ENCODE data around the gene SLC16A3. TPM values are rescaled to one million over a fixed set of nuclear protein-coding genes. Genes with fewer than 3 reads are reported as not detected.

Gene SLC16A3
- total RNA-seq, 1 experiment from 2014 or later: 198 TPM

DNA sequence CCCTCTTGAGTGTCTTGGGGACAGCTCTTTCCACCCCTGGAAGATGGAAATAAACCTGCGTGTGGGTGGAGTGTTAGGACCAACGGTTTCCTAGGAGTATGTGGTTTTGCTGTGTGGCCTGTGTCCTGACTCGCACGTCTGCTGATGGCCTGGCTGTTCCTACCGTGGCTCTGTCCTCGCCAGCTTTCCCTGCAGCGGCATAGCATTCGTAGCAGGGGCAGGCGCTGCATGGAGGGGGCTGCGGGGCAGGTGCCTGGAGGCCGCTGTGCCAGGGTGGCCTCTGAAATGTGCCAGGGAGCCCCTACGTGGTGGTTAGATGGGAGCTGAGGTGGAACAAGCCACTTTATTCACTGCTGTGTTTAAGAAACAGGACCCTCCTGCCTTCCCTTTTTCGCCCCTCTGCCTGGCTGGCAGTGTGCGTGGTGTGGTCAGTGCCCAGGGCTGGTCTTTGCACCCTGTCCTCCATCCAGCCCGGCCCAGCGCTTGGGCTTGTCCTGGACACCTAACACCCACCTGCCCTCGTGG is 10.6 kb downstream of the SLC16A3 start:
- no peak overlapping the region for H3K27ac ChIP-seq

DNA sequence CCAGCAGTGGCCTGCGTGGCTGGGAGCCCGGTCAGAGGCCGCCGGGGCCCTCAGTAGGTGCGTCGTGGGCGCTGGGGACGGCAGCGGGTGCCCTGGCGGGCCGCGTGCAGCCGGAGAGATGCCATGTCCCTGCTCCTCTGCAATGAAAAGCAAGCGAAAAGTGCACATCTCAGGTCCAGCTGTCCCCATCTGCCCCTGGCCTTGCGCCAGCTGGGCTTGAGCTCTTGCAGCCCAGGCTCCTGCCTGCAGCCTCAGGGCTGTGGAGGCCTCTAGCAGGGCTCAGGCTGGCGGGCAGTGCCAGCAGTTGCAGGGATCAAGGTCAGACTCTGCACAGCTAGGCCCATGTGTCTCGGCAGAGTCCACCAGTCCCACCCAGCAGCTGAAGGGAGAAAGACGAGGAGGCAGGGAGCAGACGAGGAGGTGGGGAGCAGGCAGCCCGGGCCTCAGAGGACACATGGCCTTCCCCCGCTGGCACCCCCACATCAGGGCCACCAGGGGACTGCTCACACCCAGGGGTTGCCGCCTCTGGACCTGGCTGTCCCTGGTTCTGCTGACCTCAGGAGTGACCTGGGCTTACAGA is 11.2 kb downstream of the SLC16A3 start:
- CTCF ChIA-PET: no interaction called here
- intact Hi-C loops (cut with micrococcal nuclease; ENCODE audit: unreplicated experiment): loop anchor here (5.0 to 10.0 kb wide), 3 partner anchors 33 to 255 kb away; partner anchors contain the start of genes DCXR and RAC3
- Histone ChIP-seq H4K20me1 (ENCODE audit: insufficient read depth) (peaks cover 81% of the 10 kb centered on the region), H3K27ac (no peak overlapping the region), H3K36me3 (ENCODE audit: low read depth) (no peaks in the 10 kb centered on the region), H2AFZ (no peak overlapping the region), H3K79me2 (ENCODE audit: low read depth) (peaks cover 11% of the 10 kb centered on the region; the same call in 1 of the 2 replicates), H3K9me3 (ENCODE audit: insufficient read depth, low read depth) (no peaks in the 10 kb centered on the region), H3K4me3 (no peak overlapping the region), H3K27me3 (ENCODE audit: insufficient read depth, low read depth) (no peaks in the 10 kb centered on the region), H3K4me2 (no peak overlapping the region), H3F3A (ENCODE audit: insufficient read depth, low read depth) (peaks cover 82% of the 10 kb centered on the region; the same call in 1 of the 2 replicates), H3K4me1 (replicated peaks; ENCODE audit: insufficient read depth) (peaks cover 15% of the 10 kb centered on the region), H3K9me2 (ENCODE audit: insufficient read depth) (no peaks in the 10 kb centered on the region)
- no peak for TF ChIP-seq EZH2 (IDR thresholded peaks at IDR 0.05; ENCODE audit: low read depth)
- DNase-seq: no peak
- POLR2A ChIA-PET (ENCODE audit: unreplicated experiment): no interaction called here
- BruUV-seq (replicated peaks): no TSS peak

More for the DNA sequence above, 10.6 kb downstream of the SLC16A3 start:
- H3F3A ChIP-seq (ENCODE audit: insufficient read depth, low read depth): peaks cover 80% of the 10 kb centered on the region; the same call in 1 of the 2 replicates
- H3K4me3 ChIP-seq: no peak overlapping the region
- H3K79me2 ChIP-seq (ENCODE audit: low read depth): peaks cover 16% of the 10 kb centered on the region
- TF ChIP-seq, protein P1, sequence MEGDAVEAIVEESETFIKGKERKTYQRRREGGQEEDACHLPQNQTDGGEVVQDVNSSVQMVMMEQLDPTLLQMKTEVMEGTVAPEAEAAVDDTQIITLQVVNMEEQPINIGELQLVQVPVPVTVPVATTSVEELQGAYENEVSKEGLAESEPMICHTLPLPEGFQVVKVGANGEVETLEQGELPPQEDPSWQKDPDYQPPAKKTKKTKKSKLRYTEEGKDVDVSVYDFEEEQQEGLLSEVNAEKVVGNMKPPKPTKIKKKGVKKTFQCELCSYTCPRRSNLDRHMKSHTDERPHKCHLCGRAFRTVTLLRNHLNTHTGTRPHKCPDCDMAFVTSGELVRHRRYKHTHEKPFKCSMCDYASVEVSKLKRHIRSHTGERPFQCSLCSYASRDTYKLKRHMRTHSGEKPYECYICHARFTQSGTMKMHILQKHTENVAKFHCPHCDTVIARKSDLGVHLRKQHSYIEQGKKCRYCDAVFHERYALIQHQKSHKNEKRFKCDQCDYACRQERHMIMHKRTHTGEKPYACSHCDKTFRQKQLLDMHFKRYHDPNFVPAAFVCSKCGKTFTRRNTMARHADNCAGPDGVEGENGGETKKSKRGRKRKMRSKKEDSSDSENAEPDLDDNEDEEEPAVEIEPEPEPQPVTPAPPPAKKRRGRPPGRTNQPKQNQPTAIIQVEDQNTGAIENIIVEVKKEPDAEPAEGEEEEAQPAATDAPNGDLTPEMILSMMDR (conservative IDR thresholded peaks at IDR 0.05): no peak
- no peak for TF ChIP-seq EZH2 (IDR thresholded peaks at IDR 0.05; ENCODE audit: low read depth)
- no TSS peak for BruUV-seq (replicated peaks)
- H2AFZ ChIP-seq: no peak overlapping the region
- no peaks in the 10 kb centered on the region for H3K9me3 ChIP-seq (ENCODE audit: insufficient read depth, low read depth)
- no peak overlapping the region for H3K4me2 ChIP-seq
- intact Hi-C loops (cut with micrococcal nuclease; ENCODE audit: unreplicated experiment): loop anchor here (10.0 kb wide), 1 partner anchor 255 kb away; no protein-coding TSS in a partner anchor
- H3K9me2 ChIP-seq (ENCODE audit: insufficient read depth): no peaks in the 10 kb centered on the region
- peaks cover 20% of the 10 kb centered on the region for H3K4me1 ChIP-seq (replicated peaks; ENCODE audit: insufficient read depth)
- no peak for DNase-seq
- ChIA-PET CTCF (no interaction called here), POLR2A (ENCODE audit: unreplicated experiment) (no interaction called here)
- peaks cover 81% of the 10 kb centered on the region for H4K20me1 ChIP-seq (ENCODE audit: insufficient read depth)
- H3K36me3 ChIP-seq (ENCODE audit: low read depth): no peaks in the 10 kb centered on the region
- no peaks in the 10 kb centered on the region for H3K27me3 ChIP-seq (ENCODE audit: insufficient read depth, low read depth)

DNA sequence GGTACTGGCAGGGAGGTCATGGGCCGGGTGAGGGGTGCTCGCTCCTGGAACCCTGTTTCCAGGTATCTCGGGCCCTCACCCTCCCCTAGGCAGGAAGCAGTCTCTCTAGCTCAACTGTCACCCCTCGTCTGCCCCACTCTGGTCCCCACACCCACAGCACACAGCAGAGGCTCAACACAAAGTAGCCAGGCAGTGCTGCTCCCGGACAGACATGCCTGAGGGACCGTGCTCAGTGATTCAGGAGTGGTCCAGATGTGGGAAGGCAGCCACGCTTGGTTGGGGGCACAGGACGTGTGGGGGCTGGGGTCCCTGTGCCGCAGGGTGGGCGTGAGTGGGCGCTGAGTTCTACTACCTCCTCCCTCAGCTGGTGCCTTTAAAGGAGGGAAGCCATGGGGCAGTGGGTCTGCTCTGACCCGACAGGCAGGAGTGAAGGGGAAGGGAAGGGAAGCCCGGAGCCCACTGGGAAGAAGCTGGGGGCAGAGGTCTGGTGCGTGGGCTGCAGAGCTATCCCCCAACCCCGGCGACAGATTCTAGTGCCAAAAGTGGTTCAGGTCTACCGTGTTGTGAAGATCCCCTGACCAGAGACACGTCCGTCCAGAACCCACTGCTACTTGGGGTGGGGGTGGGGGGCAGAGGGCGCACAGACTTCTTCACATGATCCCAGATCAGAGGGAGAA is 11.8 kb downstream of the SLC16A3 start:
- no peaks in the 10 kb centered on the region for H3K9me2 ChIP-seq (ENCODE audit: insufficient read depth)
- H4K20me1 ChIP-seq (ENCODE audit: insufficient read depth): peaks cover 81% of the 10 kb centered on the region
- CTCF ChIA-PET: no interaction called here
- peaks cover 8% of the 10 kb centered on the region; the same call in 1 of the 2 replicates for H3K79me2 ChIP-seq (ENCODE audit: low read depth)
- no peaks in the 10 kb centered on the region for H3K27me3 ChIP-seq (ENCODE audit: insufficient read depth, low read depth)
- TF ChIP-seq, protein P1 (conservative IDR thresholded peaks at IDR 0.05): no peak
- TF ChIP-seq EZH2 (IDR thresholded peaks at IDR 0.05; ENCODE audit: low read depth): no peak
- H3K4me1 ChIP-seq (replicated peaks; ENCODE audit: insufficient read depth): peaks cover 8% of the 10 kb centered on the region
- no TSS peak for BruUV-seq (replicated peaks)
- DNase-seq: no peak
- H3K4me3 ChIP-seq: no peak overlapping the region
- H3K36me3 ChIP-seq (ENCODE audit: low read depth): no peaks in the 10 kb centered on the region
- no peak overlapping the region for H2AFZ ChIP-seq
- intact Hi-C loops (cut with micrococcal nuclease; ENCODE audit: unreplicated experiment): loop anchor here (5.0 to 10.0 kb wide), 2 partner anchors 33 to 206 kb away; partner anchors contain the start of genes DCXR and RAC3
- no peaks in the 10 kb centered on the region for H3K9me3 ChIP-seq (ENCODE audit: insufficient read depth, low read depth)
- peaks cover 81% of the 10 kb centered on the region; the same call in 1 of the 2 replicates for H3F3A ChIP-seq (ENCODE audit: insufficient read depth, low read depth)
- H3K27ac ChIP-seq: no peak overlapping the region
- no peak overlapping the region for H3K4me2 ChIP-seq
- POLR2A ChIA-PET (ENCODE audit: unreplicated experiment): no interaction called here

Measured in PC-9 (cell line).